ENCODE measurements around the gene MZB1.

DNA sequence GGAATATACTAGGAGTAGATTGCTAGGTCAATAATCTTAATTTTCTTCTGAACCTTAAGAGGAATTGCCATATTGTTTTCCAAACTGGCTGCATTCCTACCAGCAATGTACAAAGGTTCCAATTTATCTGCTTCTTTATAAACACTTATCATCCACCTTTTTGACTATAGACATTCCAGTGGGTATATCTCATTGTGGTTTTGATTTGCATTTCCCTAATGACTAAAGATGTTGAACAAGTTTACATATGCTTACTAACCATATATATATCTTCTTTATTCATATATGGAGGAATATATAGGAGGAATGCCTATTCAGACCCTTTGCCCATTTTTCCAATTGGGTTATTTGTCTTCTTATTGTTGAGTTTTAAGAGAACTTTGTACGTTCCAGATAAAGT lies 42.0 kb upstream of the MZB1 start:
- TF ChIP-seq, protein P1, sequence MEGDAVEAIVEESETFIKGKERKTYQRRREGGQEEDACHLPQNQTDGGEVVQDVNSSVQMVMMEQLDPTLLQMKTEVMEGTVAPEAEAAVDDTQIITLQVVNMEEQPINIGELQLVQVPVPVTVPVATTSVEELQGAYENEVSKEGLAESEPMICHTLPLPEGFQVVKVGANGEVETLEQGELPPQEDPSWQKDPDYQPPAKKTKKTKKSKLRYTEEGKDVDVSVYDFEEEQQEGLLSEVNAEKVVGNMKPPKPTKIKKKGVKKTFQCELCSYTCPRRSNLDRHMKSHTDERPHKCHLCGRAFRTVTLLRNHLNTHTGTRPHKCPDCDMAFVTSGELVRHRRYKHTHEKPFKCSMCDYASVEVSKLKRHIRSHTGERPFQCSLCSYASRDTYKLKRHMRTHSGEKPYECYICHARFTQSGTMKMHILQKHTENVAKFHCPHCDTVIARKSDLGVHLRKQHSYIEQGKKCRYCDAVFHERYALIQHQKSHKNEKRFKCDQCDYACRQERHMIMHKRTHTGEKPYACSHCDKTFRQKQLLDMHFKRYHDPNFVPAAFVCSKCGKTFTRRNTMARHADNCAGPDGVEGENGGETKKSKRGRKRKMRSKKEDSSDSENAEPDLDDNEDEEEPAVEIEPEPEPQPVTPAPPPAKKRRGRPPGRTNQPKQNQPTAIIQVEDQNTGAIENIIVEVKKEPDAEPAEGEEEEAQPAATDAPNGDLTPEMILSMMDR (IDR thresholded peaks at IDR 0.05), result no peak
- TF ChIP-seq EP300 (IDR thresholded peaks at IDR 0.05), result no peak
